Right ventricle myocardium inferior (tissue), 1 donor: ENCODE measurements around the gene MAPK14. TPM values are rescaled to one million over a fixed set of nuclear protein-coding genes. Genes with fewer than 3 reads are reported as not detected.
"Not testable (repeated sequence)": the region's sequence is repeated elsewhere in the genome, so short reads cannot be mapped to it uniquely, and the experiment has no call there.

Experiments
- ATAC-seq: fragments of 200-7000 bp; cut with Tn5 transposase; one replicate; pipeline ENCODE4 v1.9.1; 2020; ENCODE audit warnings: mild to moderate bottlenecking, moderate library complexity
- DNase-seq: peaks from one replicate; pipeline ENCODE4 v3.0.0; 2021; ENCODE audit errors: missing footprints
- intact Hi-C: fragments of 100-400 bp; cut with DNase I; formaldehyde crosslinking; loops from one replicate; pipeline ENCODE4 v1.11.0; 2022
- total RNA-seq: library from RNA; stranded (reverse); fragmentation: NEBNext Ultra II Directional; extraction: Animal tissue kit (Norgen Biotek cat#: 25700); gene quantifications from one replicate; pipeline ENCODE4 v1.2.1, GENCODE V29; 2021
- donor health status: DM: no; HTN: yes; CAD: no; lungs with severe emphysema.

MAPK14 gene
- total RNA-seq, 1 donor from 2014 or later, result 27.1 TPM

- DNase-seq (no peak), ATAC-seq (no peak)
- intact Hi-C loops, result no loop called here
Observed at GRCh38 chr6:36126553-36127458, 99.2 kb downstream of the MAPK14 start.

DNA sequence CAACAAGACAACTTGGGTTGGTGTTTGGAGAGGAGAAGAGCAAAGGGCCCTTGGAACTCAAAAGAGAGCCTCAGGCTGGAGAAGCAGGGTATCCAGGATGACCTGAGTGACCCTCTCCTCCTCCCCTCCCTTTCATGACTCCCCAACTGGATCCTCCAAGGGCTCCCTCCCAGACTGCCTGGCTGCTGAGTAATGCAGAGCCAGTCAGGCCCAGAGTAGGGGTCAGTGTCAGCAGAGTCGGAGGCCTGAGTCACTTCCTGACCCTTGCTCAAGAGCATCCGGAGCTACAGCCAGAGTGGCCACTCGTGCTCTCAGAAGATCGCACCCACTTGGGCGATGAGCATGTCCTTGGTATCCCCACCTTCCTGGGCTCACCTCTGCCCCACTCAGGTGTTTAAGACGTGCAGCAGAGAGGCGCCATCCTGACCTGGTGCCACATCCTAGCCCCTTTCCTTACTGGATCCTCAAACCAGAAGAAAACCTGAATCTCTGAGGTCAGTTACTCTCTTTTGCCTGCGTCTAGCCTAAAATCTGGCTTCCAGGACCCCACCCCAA is 99.9 kb downstream of the MAPK14 start:
- peak; percentile 84 for DNase-seq
- intact Hi-C loops, result no loop called here
- peak; percentile 31 for ATAC-seq

GRCh38 chr6:36128073-36128472 is 100.5 kb downstream of the MAPK14 start:
- no peak for ATAC-seq
- no peak for DNase-seq
- intact Hi-C loops, result no loop called here

DNA sequence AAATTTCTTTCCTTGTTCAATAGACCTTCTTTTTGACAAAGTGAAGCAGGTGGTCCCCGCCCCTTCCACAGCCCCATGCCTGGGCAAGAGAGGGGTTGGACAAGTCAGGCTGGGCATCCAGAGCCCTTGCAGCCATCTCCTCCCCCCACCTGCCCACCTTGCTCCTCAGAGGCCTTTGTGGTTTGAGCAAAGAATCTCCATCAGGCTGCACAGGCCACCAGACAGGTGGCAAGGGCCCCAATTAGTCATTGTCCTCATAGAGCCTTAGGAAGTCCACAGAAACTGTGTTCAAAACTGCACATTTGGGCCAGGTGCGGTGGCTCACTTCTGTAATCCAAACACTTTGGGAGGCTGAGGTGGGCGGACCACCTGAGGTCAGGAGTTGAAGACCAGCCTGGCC is 101.2 kb downstream of the MAPK14 start:
- intact Hi-C loops, result no loop called here
- ATAC-seq, result no peak
- no peak for DNase-seq

DNA sequence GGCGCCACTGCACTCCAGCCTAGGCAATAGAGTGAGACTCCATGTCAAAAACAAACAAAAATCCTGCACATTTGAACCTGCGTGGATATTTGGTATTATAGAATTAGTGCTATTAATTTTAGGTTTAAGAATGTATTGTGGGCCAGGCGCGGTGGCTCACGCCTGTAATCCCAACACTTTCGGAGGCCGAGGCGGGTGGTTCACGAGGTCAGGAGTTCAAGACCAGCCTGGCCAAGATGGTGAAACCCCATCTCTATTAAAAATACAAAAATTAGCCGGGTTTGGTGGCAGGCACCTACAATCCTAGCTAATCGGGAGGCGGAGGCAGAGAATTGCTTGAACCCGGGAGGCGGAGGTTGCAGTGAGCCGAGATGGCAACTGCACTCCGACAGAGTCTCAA is 101.7 kb downstream of the MAPK14 start:
- intact Hi-C loops, DNase-seq, ATAC-seq: not testable (repeated sequence)

DNA sequence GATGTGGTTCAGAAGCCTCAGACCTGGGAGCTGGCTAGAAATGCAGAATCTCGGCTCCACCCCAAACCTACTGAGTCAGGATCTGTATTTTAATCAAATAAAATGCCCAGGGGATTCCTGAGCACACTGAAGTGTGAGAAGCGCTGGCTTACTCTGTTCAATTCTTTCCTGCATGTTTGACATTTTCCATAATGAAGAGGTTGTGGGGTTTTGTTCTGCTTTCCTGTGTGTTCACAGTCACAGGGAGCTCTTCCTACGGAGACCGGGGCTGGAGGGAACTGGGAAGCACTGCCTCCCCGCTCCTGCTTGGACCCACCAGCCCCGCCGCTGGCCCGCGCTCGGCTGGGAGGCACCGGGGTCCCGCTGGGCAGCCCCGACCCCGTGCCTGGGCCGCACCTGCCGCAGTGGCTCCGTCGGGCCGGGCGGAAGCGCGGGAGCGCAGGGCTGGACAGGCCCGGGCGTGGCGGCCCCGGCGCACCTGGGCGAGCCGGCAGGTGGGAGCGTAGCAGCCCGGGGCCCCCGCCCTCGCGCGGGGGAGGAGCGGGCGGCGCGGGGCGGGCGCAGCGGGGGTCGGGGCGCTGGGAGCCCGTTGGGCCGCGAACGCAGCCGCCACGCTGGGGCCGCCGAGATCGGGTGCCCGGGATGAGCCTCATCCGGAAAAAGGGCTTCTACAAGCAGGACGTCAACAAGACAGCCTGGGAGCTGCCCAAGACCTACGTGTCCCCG is 102.5 kb downstream of the MAPK14 start, which contains the start of gene MAPK13:
TSS of gene MAPK13 (plus strand) at position 573 of the 726 bp plus-strand sequence. CDS start at position 643, 70 bp downstream.
- intact Hi-C loops, result no loop called here
- DNase-seq (no peak), ATAC-seq (no peak)

DNA sequence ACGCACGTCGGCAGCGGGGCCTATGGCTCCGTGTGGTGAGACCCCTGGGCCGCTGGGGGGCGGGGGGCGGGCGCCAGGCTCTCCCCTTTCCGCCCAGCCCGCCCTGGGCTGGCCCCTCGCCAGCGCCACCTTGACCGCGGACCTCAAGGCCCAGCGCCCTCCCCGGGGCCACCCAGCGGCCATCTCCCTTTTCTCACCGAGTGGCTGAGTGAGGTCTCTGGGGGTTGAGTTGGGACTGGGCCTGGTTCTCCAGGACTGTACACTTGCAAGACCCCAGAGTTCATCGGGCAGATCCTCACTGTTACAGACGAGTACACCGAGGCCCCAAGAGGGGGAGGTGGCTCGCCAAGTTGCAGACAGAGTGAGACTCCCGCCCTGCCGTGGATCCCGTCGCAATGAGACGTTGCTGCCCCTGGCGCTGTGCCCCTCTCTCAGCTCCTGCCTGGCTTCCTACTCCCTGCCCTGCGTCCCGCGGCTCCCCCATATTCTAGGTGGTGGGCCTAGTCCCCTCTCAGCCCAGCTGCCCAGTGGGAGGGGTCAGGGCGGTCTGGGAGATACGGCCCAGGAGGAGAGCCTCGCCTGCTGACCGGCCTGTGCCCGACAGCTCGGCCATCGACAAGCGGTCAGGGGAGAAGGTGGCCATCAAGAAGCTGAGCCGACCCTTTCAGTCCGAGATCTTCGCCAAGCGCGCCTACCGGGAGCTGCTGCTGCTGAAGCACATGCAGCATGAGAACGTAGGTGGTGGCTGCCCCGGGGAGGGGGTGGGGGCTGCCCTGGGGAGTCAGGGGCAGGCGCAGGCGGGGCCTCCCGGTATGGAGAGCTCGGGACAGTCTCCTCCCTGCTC is 103.3 kb downstream of the MAPK14 start:
- intact Hi-C loops, result no loop called here
- ATAC-seq (peak; percentile 39), DNase-seq (no peak)

DNA sequence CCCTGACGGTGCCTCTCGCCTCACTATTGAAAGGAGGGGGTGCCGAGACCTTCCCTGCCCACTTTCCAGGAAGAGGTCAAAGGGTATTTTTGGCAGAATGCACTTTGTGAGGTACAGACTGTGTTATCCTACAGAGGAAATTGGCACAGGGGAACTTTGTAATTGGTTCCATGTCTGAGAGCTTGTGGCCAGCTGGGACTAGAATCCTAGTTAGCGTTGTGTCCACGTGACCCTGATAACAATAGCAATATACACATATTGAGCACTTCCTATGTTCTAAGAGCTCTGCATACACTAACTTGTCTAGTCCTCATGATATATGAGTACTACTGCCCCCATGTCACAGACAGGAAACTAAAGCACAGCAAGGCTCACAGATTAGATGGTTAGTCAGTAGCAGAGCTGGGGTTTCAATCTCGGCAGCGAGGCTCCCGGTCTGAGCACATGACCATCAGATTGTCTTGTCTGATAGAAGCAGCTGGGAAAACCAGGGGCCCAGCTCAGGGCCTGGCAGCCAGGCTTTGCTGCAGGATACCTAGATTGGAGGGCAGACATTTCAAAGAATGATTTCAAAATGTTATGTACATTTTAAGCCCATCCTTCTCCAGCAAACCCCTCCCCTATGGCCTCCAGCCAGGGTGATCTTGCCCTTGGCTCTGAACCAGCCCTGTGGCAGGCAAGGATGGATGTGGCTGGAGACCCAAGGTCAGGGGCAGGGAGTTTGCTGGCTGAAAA is 104.1 kb downstream of the MAPK14 start:
- no peak for DNase-seq
- ATAC-seq, result no peak
- intact Hi-C loops, result no loop called here

GRCh38 chr6:36132246-36132895 is 104.8 kb downstream of the MAPK14 start:
- DNase-seq (no peak), ATAC-seq (no peak)
- intact Hi-C loops, result no loop called here

DNA sequence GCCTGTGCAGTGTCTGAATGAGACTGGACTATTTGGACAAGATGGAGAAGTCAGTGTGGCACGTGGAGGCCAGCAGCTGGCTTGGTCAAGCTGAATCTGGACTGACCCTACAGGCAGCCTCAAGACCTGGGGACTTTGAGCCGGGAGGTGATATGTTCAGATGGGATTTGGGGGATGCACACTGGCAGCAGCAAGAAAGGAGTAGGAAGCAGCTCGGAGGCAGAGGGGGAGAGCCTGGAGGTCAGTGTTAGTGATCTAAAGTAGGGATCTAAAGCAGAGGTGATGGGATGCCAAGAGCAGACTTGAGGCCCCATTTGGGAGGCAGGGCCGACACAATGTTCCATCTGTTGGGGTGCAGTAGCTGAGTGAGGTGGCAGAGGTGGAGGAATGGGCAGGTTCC is 105.5 kb downstream of the MAPK14 start:
- DNase-seq, result no peak

DNA sequence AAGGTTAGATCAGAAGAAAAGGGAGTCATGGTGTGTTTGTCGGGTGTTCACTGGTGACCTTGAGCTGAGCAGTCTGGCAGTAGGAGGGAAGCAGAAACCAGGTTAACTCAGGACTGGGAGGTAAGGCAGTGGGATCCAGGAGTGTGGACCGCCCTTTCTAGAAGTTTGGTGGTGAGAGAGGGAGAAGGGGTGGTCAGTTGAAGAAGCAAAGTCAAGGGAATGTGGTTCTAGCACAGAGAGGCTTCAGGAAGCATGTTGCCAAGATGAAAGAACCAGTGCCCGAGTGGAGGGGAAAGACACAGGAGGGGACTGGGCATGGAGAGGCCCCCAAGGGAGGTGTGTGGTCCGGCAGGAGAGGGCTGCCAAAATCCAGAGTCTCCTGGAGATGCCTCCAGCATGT is 106.3 kb downstream of the MAPK14 start:
- intact Hi-C loops, result no loop called here
- DNase-seq (no peak), ATAC-seq (no peak)

More for the DNA sequence above, 105.5 kb downstream of the MAPK14 start:
- no peak for ATAC-seq
- intact Hi-C loops, result no loop called here

GRCh38 chr6:36135053-36135731 is 107.6 kb downstream of the MAPK14 start:
- intact Hi-C loops, result no loop called here
- DNase-seq (no peak), ATAC-seq (no peak)

DNA sequence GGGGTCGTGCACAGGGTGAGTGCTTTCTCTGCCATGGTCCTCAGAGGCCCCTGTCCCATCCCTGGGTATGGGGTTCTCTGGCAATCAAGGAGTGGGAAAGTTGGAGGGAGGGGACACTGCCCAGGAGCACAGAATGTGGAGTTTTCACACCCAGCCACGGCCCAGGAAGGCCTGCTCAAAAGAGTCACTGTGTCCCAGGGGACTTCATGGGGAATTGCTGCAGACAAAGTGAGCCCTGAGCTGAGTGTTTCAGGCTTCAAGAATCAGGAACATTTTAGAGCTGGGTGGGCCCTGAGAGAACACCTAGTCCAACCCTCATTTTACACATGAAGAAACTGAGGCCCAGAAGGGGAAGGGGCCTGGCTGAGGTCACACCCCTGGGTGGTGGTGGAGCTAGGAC is 108.4 kb downstream of the MAPK14 start:
- intact Hi-C loops, result no loop called here
- DNase-seq (no peak), ATAC-seq (no peak)

DNA sequence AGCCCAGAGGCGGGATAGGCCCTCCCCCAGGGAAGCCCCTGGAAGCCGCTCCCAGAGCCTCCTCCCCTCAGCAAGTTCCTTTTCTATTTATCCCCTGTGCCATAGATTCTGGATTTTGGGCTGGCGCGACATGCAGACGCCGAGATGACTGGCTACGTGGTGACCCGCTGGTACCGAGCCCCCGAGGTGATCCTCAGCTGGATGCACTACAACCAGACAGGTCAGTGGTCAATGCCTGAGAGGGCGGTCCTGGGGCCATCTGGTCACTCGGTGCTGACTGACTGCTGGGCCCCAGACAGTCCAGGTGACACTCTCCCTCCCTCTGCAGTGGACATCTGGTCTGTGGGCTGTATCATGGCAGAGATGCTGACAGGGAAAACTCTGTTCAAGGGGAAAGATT is 108.9 kb downstream of the MAPK14 start:
- ATAC-seq, result no peak
- DNase-seq, result no peak
- intact Hi-C loops, result no loop called here

GRCh38 chr6:36138667-36139066 is 111.1 kb downstream of the MAPK14 start:
- intact Hi-C loops, result no loop called here
- ATAC-seq (no peak), DNase-seq (no peak)

- intact Hi-C loops, result no loop called here
- DNase-seq, result no peak
Observed at GRCh38 chr6:36139431-36139830, 111.8 kb downstream of the MAPK14 start.

More at GRCh38 chr6:36139431-36139830, 111.8 kb downstream of the MAPK14 start:
- ATAC-seq, result no peak
